HG02763 (cell line): ENCODE measurements around the gene SMIM29.

Experiments
- ATAC-seq: cut with Tn5 transposase; IDR thresholded peaks from one replicate; pipeline ENCODE4 v1.9.1; 2021; ENCODE audit warnings: mild to moderate bottlenecking, moderate library complexity; ENCODE audit not compliant: unreplicated experiment

The SMIM29 gene

GRCh38 chr6:34248727-34249468 lies at the start of gene SMIM29:
SMIM29 (minus strand) TSS chr6:34249006; CDS start chr6:34247791, 1,215 bp downstream.
- peak; percentile 83 for ATAC-seq

- ATAC-seq: peak; percentile 81
These were observed 46.9 kb upstream of the SMIM29 start for GRCh38 chr6:34295721-34296120.

- ATAC-seq: no peak
These were observed 44.1 kb upstream of the SMIM29 start for GRCh38 chr6:34292954-34293353.

- no peak for ATAC-seq
These were observed 40.3 kb upstream of the SMIM29 start for GRCh38 chr6:34289137-34289536.

GRCh38 chr6:34288581-34288980 lies 39.8 kb upstream of the SMIM29 start:
- ATAC-seq: no peak

- no peak for ATAC-seq
These were observed 36.8 kb upstream of the SMIM29 start for GRCh38 chr6:34285448-34286164.

GRCh38 chr6:34284563-34285447 lies 36.0 kb upstream of the SMIM29 start:
- no peak for ATAC-seq

GRCh38 chr6:34281702-34282334 lies 33.0 kb upstream of the SMIM29 start:
- no peak for ATAC-seq

- no peak for ATAC-seq
These were observed 31.4 kb upstream of the SMIM29 start for GRCh38 chr6:34280216-34280615.

- ATAC-seq: no peak
These were observed 30.0 kb upstream of the SMIM29 start for GRCh38 chr6:34278833-34279232.

GRCh38 chr6:34277763-34278112 lies 28.9 kb upstream of the SMIM29 start:
- ATAC-seq: no peak

GRCh38 chr6:34276881-34277762 lies 28.3 kb upstream of the SMIM29 start:
- ATAC-seq: no peak

- ATAC-seq: no peak
These were observed 27.4 kb upstream of the SMIM29 start for GRCh38 chr6:34276191-34276590.

GRCh38 chr6:34275128-34275804 lies 26.5 kb upstream of the SMIM29 start:
- ATAC-seq: no peak

GRCh38 chr6:34274129-34274528 lies 25.3 kb upstream of the SMIM29 start:
- ATAC-seq: no peak

GRCh38 chr6:34273242-34273805 lies 24.5 kb upstream of the SMIM29 start:
- no peak for ATAC-seq

GRCh38 chr6:34272013-34272926 lies 23.5 kb upstream of the SMIM29 start:
- ATAC-seq: no peak
